Measurements from ENCODE around the gene CNKSR3.

GRCh38 chr6:154514481-154514880 is 4.0 kb upstream of the CNKSR3 start:
- TF ChIP-seq, protein P1, sequence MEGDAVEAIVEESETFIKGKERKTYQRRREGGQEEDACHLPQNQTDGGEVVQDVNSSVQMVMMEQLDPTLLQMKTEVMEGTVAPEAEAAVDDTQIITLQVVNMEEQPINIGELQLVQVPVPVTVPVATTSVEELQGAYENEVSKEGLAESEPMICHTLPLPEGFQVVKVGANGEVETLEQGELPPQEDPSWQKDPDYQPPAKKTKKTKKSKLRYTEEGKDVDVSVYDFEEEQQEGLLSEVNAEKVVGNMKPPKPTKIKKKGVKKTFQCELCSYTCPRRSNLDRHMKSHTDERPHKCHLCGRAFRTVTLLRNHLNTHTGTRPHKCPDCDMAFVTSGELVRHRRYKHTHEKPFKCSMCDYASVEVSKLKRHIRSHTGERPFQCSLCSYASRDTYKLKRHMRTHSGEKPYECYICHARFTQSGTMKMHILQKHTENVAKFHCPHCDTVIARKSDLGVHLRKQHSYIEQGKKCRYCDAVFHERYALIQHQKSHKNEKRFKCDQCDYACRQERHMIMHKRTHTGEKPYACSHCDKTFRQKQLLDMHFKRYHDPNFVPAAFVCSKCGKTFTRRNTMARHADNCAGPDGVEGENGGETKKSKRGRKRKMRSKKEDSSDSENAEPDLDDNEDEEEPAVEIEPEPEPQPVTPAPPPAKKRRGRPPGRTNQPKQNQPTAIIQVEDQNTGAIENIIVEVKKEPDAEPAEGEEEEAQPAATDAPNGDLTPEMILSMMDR (IDR thresholded peaks at IDR 0.05; ENCODE audit: low read length), result no peak
- no peak for TF ChIP-seq EZH2 (IDR thresholded peaks at IDR 0.05; ENCODE audit: borderline replicate concordance, low read length)
